ENCODE results near the gene CARD19.

DNA sequence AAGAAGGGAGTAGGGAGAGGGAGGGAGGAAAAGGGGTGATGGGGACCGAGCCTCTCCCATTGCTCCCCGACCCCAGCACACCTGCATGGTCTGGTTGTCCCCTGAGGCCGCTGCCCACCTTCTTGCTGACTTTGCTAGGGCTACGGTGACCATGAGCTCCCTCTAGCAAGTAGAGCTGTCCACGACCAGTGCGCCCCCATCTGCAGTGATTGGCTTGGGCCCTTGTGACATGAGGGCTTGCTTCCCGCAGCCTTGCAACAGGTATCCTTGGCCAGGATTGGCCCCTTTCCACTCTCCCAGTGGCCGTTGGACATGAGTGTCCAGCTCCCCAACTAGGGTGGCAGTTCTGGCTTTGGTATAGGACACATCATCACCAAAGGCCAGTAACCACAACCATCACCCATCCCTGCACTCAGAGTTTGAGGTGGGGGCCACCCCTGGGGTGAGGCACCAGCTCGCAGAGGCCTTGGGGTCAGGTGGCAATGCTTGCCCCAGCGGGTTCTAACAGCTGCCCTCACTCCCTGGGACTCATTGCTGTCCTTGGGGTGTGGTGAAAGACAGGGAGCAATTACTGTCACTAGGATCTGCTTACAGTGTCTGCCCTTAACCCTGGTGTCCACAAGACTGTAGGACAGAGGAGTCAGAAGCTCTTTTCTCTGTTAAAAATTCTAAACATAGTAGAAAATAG is 55.2 kb downstream of the CARD19 start:
- TF ChIP-seq EZH2 (IDR thresholded peaks at IDR 0.05; ENCODE audit: insufficient read depth, poor library complexity, severe bottlenecking) (no peak), EZH2phosphoT487 (IDR thresholded peaks at IDR 0.05; ENCODE audit: insufficient read depth, low read depth) (no peak)
